ENCODE measurements around the gene STK16. TPM values are rescaled to one million over a fixed set of nuclear protein-coding genes. Genes with fewer than 3 reads are reported as not detected.
"Not testable (repeated sequence)": the region's sequence is repeated elsewhere in the genome, so short reads cannot be mapped to it uniquely, and the experiment has no call there.

Gene STK16
- total and polyA plus RNA-seq, 2 experiments from 2014 or later = 7.7 to 35.6 TPM

DNA sequence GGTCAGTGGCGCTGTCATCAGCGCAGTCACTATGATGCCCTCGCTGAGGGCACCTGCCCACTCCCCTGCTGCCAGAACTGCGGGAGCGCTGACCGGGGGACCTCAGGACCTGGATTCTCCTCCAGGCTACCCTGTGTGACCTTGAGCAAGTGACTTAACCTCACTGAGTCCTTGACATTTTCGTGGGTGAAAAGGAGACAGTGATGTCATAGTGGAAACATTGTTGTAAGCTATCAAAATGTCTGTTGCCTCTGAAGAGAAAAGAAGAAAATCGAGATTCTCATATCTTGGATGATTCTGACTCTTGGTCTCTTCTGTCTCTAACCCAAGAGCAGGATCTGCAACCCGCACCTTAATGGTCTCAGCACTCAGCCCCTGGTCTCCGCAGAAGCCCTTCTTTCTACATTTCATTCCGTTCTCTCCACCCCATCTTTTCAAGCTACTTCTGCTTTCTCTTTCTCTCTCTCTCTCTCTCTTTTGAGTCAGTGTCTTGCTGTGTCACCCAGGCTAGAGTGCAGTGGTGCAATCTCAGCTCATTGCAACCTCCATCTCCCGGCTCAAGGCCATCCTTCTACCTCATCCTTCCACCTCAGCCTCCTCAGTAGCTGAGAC is 9.4 kb downstream of the STK16 start:
- no peaks in the 10 kb centered on the region for H4K20me1 ChIP-seq (ENCODE audit: insufficient read depth, poor library complexity, severe bottlenecking)

GRCh38 chr2:219258942-219259341 is 13.7 kb downstream of the STK16 start:
- not testable (repeated sequence) for H3K9me2 ChIP-seq (replicated peaks; ENCODE audit: insufficient read depth); H2AFZ ChIP-seq
- WGBS (ENCODE audit: low lambda C conversion rate, missing lambda C conversion rate) = 87% methylated on average over 10 of the region's 10 CpGs

More for the DNA sequence above, 9.4 kb downstream of the STK16 start:
- Histone ChIP-seq H3K4me1 (ENCODE audit: insufficient read depth) (peaks cover 33% of the 10 kb centered on the region), H3K4me3 (peak overlapping the region; percentile 37), H3K4me2 (peak overlapping the region; percentile 98), H3K36me3 (replicated peaks; ENCODE audit: insufficient read depth, low read depth) (no peaks in the 10 kb centered on the region), H2AFZ (peak overlapping the region; percentile 57), H3K27me3 (peaks cover 45% of the 10 kb centered on the region), H3K9me3 (ENCODE audit: low read depth) (no peaks in the 10 kb centered on the region), H3K79me2 (no peaks in the 10 kb centered on the region), H3K27ac (no peak overlapping the region), H3K9me2 (replicated peaks; ENCODE audit: insufficient read depth) (no peaks in the 10 kb centered on the region)
- TF ChIP-seq EZH2phosphoT487 (IDR thresholded peaks at IDR 0.05; ENCODE audit: low read depth, severe bottlenecking, unreplicated experiment) (no peak), EZH2 (IDR thresholded peaks at IDR 0.05; ENCODE audit: borderline replicate concordance) (no peak)
- TF ChIP-seq, protein P1, sequence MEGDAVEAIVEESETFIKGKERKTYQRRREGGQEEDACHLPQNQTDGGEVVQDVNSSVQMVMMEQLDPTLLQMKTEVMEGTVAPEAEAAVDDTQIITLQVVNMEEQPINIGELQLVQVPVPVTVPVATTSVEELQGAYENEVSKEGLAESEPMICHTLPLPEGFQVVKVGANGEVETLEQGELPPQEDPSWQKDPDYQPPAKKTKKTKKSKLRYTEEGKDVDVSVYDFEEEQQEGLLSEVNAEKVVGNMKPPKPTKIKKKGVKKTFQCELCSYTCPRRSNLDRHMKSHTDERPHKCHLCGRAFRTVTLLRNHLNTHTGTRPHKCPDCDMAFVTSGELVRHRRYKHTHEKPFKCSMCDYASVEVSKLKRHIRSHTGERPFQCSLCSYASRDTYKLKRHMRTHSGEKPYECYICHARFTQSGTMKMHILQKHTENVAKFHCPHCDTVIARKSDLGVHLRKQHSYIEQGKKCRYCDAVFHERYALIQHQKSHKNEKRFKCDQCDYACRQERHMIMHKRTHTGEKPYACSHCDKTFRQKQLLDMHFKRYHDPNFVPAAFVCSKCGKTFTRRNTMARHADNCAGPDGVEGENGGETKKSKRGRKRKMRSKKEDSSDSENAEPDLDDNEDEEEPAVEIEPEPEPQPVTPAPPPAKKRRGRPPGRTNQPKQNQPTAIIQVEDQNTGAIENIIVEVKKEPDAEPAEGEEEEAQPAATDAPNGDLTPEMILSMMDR (IDR thresholded peaks at IDR 0.05; ENCODE audit: poor library complexity) = no peak
- no peak for DNase-seq (ENCODE audit: low spot score)
- WGBS (ENCODE audit: low lambda C conversion rate, missing lambda C conversion rate) = 41% methylated on average over 12 of the region's 12 CpGs

DNA sequence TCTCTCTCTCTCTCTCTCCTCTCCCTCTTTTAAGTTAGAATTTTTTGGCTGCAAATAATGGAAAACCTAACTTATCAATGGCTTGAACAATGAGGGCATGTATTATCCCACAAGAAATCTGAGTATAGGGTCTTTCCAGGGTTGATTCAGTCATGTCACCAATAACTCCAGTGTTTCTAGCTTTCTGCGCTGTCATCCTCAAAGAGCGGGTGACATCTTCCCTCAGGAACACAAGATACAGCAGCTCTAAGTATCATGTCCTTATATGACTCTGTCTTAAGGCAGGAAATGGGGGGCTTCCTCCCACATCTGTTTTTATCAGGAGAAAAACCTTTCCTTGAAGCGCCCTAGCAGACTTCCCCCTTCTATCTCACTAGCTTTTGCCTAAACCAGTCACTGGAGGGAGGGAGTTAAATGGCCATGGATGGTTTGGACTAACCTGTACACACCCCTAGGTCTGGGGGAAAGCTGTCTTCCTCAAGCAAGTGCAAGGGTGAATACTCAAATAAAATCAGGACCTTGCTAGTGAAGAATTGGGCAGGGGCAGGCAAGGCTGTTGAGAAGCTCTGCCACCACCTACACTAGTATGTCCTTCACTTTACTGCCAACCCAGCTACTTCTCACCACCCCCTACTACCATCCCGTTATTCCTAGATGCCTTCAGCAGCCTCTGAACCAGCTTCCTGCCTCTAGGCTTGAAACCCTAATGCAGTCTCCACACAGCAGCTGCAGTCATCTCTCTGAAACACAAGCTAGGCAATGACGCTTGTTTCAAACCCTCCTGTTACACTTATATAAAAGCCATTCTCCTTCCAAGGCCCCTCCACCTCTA is 16.0 kb downstream of the STK16 start:
- H3K9me3 ChIP-seq (ENCODE audit: low read depth) = no peaks in the 10 kb centered on the region
- H3K4me1 ChIP-seq (ENCODE audit: insufficient read depth) = no peaks in the 10 kb centered on the region
- no peaks in the 10 kb centered on the region for H3K9me2 ChIP-seq (replicated peaks; ENCODE audit: insufficient read depth)
- no peaks in the 10 kb centered on the region for H4K20me1 ChIP-seq (ENCODE audit: insufficient read depth, poor library complexity, severe bottlenecking)
- DNase-seq (ENCODE audit: low spot score) = no peak
- 81% methylated on average over 5 of the region's 5 CpGs for WGBS (ENCODE audit: low lambda C conversion rate, missing lambda C conversion rate)
- no peaks in the 10 kb centered on the region for H3K36me3 ChIP-seq (replicated peaks; ENCODE audit: insufficient read depth, low read depth)
- H3K79me2 ChIP-seq = no peaks in the 10 kb centered on the region
- TF ChIP-seq EZH2 (IDR thresholded peaks at IDR 0.05; ENCODE audit: borderline replicate concordance) (no peak), EZH2phosphoT487 (IDR thresholded peaks at IDR 0.05; ENCODE audit: low read depth, severe bottlenecking, unreplicated experiment) (no peak)
- TF ChIP-seq, protein P1 (IDR thresholded peaks at IDR 0.05; ENCODE audit: poor library complexity) = no peak
- H3K27ac ChIP-seq = no peak overlapping the region
- peaks cover 18% of the 10 kb centered on the region for H3K27me3 ChIP-seq
- H2AFZ ChIP-seq = no peak overlapping the region
- H3K4me3 ChIP-seq = no peak overlapping the region
- H3K4me2 ChIP-seq = no peak overlapping the region

More at GRCh38 chr2:219258942-219259341, 13.7 kb downstream of the STK16 start:
- not testable (repeated sequence) for H3K79me2 ChIP-seq; H3K4me1 ChIP-seq (ENCODE audit: insufficient read depth); DNase-seq (ENCODE audit: low spot score); H3K4me2 ChIP-seq; H3K36me3 ChIP-seq (replicated peaks; ENCODE audit: insufficient read depth, low read depth); H3K27ac ChIP-seq; H4K20me1 ChIP-seq (ENCODE audit: insufficient read depth, poor library complexity, severe bottlenecking); H3K4me3 ChIP-seq; H3K9me3 ChIP-seq (ENCODE audit: low read depth)
- peaks cover 41% of the 10 kb centered on the region for H3K27me3 ChIP-seq

- H3K9me2 ChIP-seq (replicated peaks; ENCODE audit: insufficient read depth) = no peaks in the 10 kb centered on the region
- no peak for DNase-seq (ENCODE audit: low spot score)
- H3K4me2 ChIP-seq = no peak overlapping the region
- H4K20me1 ChIP-seq (ENCODE audit: insufficient read depth, poor library complexity, severe bottlenecking) = no peaks in the 10 kb centered on the region
- TF ChIP-seq EZH2 (IDR thresholded peaks at IDR 0.05; ENCODE audit: borderline replicate concordance) (no peak), EZH2phosphoT487 (IDR thresholded peaks at IDR 0.05; ENCODE audit: low read depth, severe bottlenecking, unreplicated experiment) (no peak)
- TF ChIP-seq, protein P1 (IDR thresholded peaks at IDR 0.05; ENCODE audit: poor library complexity) = no peak
- WGBS (ENCODE audit: low lambda C conversion rate, missing lambda C conversion rate) = 70% methylated on average over 5 of the region's 5 CpGs
- H3K4me3 ChIP-seq = no peak overlapping the region
- H3K9me3 ChIP-seq (ENCODE audit: low read depth) = no peaks in the 10 kb centered on the region
- peaks cover 6% of the 10 kb centered on the region for H3K27me3 ChIP-seq
- H3K79me2 ChIP-seq = no peaks in the 10 kb centered on the region
- no peaks in the 10 kb centered on the region for H3K36me3 ChIP-seq (replicated peaks; ENCODE audit: insufficient read depth, low read depth)
- H3K27ac ChIP-seq = no peak overlapping the region
- no peaks in the 10 kb centered on the region for H3K4me1 ChIP-seq (ENCODE audit: insufficient read depth)
- H2AFZ ChIP-seq = no peak overlapping the region
Observed at GRCh38 chr2:219266232-219266631, 21.0 kb downstream of the STK16 start.

Measured in hepatocyte (in vitro differentiated cells).